Prostate gland (tissue), 2 donors: ENCODE results near the gene BUD31.
A peak's percentile ranks its signal among the peaks of the same experiment; 100 is the strongest.

Experiments used
- CTCF ChIP-seq, 4 experiments: fragments of 200-600 bp in 2 of 4; fragments of 450-650 bp in 2 of 4; sonication (generic) in 2 of 4; IDR thresholded peaks; 1 replicate in 3 of 4; 2 replicates in 1 of 4; pipeline ENCODE4 v1.5.1; 2016 to 2019; ENCODE audit warnings: antibody characterized with exemption in 4 of 4, mild to moderate bottlenecking in 2 of 4, moderate library complexity in 2 of 4
- POLR2A ChIP-seq: fragments of 450-650 bp; IDR thresholded peaks from one replicate; pipeline ENCODE4 v1.6.1; 2016; ENCODE audit warnings: antibody characterized with exemption, mild to moderate bottlenecking
- POLR2AphosphoS5 ChIP-seq: sonication (generic); formaldehyde crosslinking; IDR thresholded peaks from one replicate; pipeline ENCODE4 v1.6.1; 2017; ENCODE audit warnings: antibody characterized with exemption

- TF ChIP-seq CTCF (IDR thresholded peaks at IDR 0.05) (no peak), POLR2AphosphoS5 (no peak), POLR2A (peak; percentile 61)
These were observed 34.4 kb upstream of the BUD31 start, which contains the start of gene ARPC1B for GRCh38 chr7:99374111-99375064.
